Measurements from ENCODE around the gene SLC13A1.

SLC13A1 gene

DNA sequence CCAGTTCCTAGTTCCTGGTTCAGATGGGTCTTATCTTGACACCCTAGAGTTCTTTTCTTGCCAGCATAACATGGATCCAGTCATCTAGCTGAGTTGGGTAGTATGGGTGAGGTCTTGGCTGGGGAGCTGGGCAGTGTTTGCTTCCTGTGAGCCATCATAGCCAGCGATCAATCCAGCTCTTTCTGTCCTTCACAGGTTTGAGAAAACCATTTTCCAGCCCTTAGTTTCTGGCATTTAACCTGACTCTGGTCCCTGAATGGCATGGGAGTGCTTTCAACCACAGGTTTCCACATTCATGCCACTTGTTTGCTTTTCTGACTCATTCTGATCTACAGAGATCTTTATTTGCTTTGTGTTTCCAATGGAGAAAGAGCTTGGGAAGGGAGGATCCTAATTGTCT is 8.6 kb downstream of the SLC13A1 start:
- DNase-seq (ENCODE audit: extremely low read depth, low read depth): no peak
- no peak for TF ChIP-seq CTCF (IDR thresholded peaks at IDR 0.05; ENCODE audit: low read depth, low read length)

- DNase-seq (ENCODE audit: extremely low read depth, low read depth): no peak
- no peak for TF ChIP-seq CTCF (IDR thresholded peaks at IDR 0.05; ENCODE audit: low read depth, low read length)
These were observed 9.5 kb downstream of the SLC13A1 start for GRCh38 chr7:123190109-123190831.

GRCh38 chr7:123185756-123186155 is 14.0 kb downstream of the SLC13A1 start:
- DNase-seq (ENCODE audit: extremely low read depth, low read depth): no peak
- TF ChIP-seq CTCF (IDR thresholded peaks at IDR 0.05; ENCODE audit: low read depth, low read length): no peak

DNA sequence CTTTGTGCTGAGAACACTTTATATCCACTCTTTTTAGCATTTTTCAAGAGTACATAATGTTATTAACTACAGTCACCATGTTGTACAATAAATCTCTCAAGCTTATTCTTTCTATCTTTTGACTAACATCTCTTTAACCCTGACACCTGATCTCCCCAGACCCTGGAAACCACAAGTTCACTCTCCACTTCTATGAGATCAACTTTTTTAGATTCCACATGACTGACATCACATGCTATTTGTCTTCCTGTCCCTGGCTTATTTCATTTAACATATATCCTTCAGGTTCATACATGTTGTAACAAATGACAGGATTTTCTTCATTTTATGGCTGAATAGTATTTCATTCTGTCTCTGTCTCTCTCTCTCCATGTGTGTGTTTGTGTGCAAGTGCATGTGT is 15.5 kb downstream of the SLC13A1 start:
- no peak for TF ChIP-seq CTCF (IDR thresholded peaks at IDR 0.05; ENCODE audit: low read depth, low read length)
- DNase-seq (ENCODE audit: extremely low read depth, low read depth): no peak

GRCh38 chr7:123183431-123183830 is 16.3 kb downstream of the SLC13A1 start:
- DNase-seq (ENCODE audit: extremely low read depth, low read depth): no peak
- no peak for TF ChIP-seq CTCF (IDR thresholded peaks at IDR 0.05; ENCODE audit: low read depth, low read length)

DNA sequence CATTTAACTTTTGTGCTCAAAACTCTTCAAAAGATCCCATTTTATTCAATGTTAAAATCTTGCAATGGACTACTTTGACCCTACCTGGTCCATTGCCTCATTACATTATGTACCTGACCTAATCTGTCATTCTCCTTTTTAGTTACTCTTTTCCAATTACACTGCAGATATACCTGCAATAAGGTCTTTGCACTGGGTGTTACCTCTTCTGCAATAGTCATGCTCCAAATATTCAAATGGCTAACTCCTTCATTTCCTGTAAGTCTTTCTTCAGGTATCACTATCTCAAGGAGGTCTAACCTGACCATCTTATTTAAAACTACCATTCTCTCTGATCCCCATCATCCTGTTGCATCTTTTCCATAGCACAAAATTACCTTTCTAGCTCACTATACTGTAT is 22.3 kb downstream of the SLC13A1 start:
- TF ChIP-seq CTCF (IDR thresholded peaks at IDR 0.05; ENCODE audit: low read depth, low read length): no peak
- DNase-seq (ENCODE audit: extremely low read depth, low read depth): no peak

GRCh38 chr7:123170333-123171246 is 29.2 kb downstream of the SLC13A1 start:
- DNase-seq (ENCODE audit: extremely low read depth, low read depth): no peak
- TF ChIP-seq CTCF (IDR thresholded peaks at IDR 0.05; ENCODE audit: low read depth, low read length): no peak
